ENCODE data around the gene INPP5J.

GRCh38 chr22:31162015-31162765 lies 39.4 kb downstream of the INPP5J start:
- no peak for TF ChIP-seq GATA2 (IDR thresholded peaks at IDR 0.05; ENCODE audit: low read depth, low read length)
- no peak for TF ChIP-seq GATA3 (IDR thresholded peaks at IDR 0.05; ENCODE audit: low read depth, low read length)

Measured in SH-SY5Y (cell line).